ENCODE measurements around the gene SPON1. TPM values are rescaled to one million over a fixed set of nuclear protein-coding genes. Genes with fewer than 3 reads are reported as not detected.
"Not testable (repeated sequence)": the region's sequence is repeated elsewhere in the genome, so short reads cannot be mapped to it uniquely, and the experiment has no call there.

The SPON1 gene
- total RNA-seq, 2 donors from 2014 or later: 9.3 to 26.7 TPM

GRCh38 chr11:14026961-14027360 is 64.4 kb downstream of the SPON1 start:
- TF ChIP-seq CTCF (IDR thresholded peaks at IDR 0.05) (no peak), POLR2A (IDR thresholded peaks at IDR 0.05) (no peak)
- Histone ChIP-seq H3K36me3 (replicated peaks in 1 of 2; ENCODE audit: insufficient read depth in 1 of 2, low read depth in 2 of 2) (no peaks in the 10 kb centered on the region), H3K4me3 (no peak overlapping the region), H3K27ac (no peak overlapping the region), H3K9me3 (no peaks in the 10 kb centered on the region), H3K4me1 (no peaks in the 10 kb centered on the region), H3K27me3 (no peaks in the 10 kb centered on the region)
- peak in 2 of 4 donors; percentile 6 to 7 for DNase-seq
- whole genome bisulfite sequencing, 2 donors: 54 to 57% methylated on average over 6 of the region's 6 CpGs
- intact Hi-C loops (cut with DNase I): no loop called here
- ATAC-seq: peak; percentile 49

DNA sequence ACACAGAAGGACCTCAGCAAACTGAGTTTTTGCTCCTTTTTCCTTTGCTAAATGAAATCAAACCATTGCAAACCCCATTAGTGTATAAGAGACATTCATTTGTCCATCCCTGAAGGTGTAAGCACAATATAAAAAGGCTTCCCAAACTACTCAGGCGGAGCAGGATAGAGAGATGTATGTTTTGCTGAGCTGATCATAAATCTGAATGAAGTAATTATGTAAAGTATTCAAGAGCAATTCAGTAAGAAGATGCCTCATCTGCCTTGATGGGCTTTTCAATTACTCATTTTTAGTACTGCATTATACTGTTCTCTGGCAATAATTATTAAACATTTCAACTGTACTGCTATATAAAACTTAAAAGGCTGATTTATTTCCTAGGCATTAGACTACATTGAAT is 65.0 kb downstream of the SPON1 start:
- WGBS, 2 donors: 87 to 89% methylated on average over 1 of the region's 1 CpG
- H3K27ac ChIP-seq: no peak overlapping the region
- intact Hi-C loops (cut with DNase I): no loop called here

GRCh38 chr11:14029440-14029839 is 66.9 kb downstream of the SPON1 start:
- intact Hi-C loops (cut with DNase I): no loop called here
- Histone ChIP-seq H3K4me1 (no peaks in the 10 kb centered on the region), H3K36me3 (replicated peaks in 1 of 2; ENCODE audit: insufficient read depth in 1 of 2, low read depth in 2 of 2) (no peaks in the 10 kb centered on the region), H3K27ac (no peak overlapping the region), H3K9me3 (no peaks in the 10 kb centered on the region), H3K27me3 (no peaks in the 10 kb centered on the region), H3K4me3 (no peak overlapping the region)
- TF ChIP-seq CTCF (IDR thresholded peaks at IDR 0.05): no peak
- TF ChIP-seq POLR2A (IDR thresholded peaks at IDR 0.05): no peak
- ATAC-seq (no peak), DNase-seq (no peak)
- WGBS, 2 donors: 41 to 46% methylated on average over 4 of the region's 4 CpGs

More for the DNA sequence above, 65.0 kb downstream of the SPON1 start:
- Histone ChIP-seq H3K36me3 (replicated peaks in 1 of 2; ENCODE audit: insufficient read depth in 1 of 2, low read depth in 2 of 2) (no peaks in the 10 kb centered on the region), H3K27me3 (no peaks in the 10 kb centered on the region), H3K9me3 (no peaks in the 10 kb centered on the region), H3K4me1 (no peaks in the 10 kb centered on the region), H3K4me3 (no peak overlapping the region)
- DNase-seq: no peak
- no peak for ATAC-seq
- TF ChIP-seq CTCF (IDR thresholded peaks at IDR 0.05) (no peak), POLR2A (IDR thresholded peaks at IDR 0.05) (no peak)

DNA sequence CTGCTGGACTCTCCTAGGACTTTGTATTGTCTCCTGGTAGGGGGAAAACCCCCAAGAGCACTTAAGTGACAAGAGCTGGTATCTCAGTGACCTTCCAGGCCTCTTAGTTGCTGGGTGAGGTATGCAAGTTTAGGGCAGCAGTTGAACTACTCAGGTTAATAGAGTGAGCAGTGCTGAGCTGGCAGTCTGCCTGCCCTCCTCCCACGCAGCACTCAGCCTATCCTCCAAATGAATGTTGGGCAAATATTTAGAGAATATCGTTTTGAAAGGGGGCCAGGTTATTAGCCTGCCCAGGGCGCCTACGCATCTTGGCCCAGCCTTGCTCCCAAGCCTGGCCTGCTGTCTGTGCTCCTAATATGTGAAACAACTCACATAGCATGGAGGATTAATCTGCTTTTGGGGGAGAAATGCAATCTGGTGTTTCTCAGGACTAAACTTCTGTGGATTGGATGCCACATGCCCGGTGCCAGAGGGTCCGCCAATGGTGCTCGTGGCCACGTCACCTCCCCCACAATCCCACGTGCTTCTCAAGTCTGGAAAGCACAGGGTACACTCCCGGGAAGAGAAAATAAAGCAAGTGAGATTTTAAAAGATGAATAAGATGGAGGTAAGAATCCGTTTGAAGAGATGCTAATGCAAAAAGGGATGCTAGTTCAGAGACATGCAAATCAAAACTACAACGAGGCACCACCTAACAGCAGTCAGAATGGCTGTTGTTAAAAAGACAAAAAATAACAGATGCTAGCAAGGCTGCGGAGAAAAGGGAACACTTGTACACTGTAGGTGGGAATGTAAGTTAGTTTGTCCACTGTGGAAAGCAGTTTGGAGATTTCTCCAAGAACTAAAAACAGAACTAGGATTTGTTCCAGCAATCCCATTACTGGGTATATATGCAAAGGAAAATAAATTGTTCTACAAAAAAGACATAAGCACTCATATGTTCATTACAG is 67.7 kb downstream of the SPON1 start:
- H3K4me3 ChIP-seq: no peak overlapping the region
- no peaks in the 10 kb centered on the region for H3K9me3 ChIP-seq
- ATAC-seq (peak; percentile 69), DNase-seq (peak; percentile 50 to 73 (median 66))
- H3K36me3 ChIP-seq (replicated peaks in 1 of 2; ENCODE audit: insufficient read depth in 1 of 2, low read depth in 2 of 2): no peaks in the 10 kb centered on the region
- no peaks in the 10 kb centered on the region for H3K4me1 ChIP-seq
- H3K27ac ChIP-seq: no peak overlapping the region
- H3K27me3 ChIP-seq: no peaks in the 10 kb centered on the region
- TF ChIP-seq POLR2A (IDR thresholded peaks at IDR 0.05): no peak
- no peak for TF ChIP-seq CTCF (IDR thresholded peaks at IDR 0.05)
- intact Hi-C loops (cut with DNase I): no loop called here
- WGBS, 2 donors: 32 to 47% methylated on average over 13 of the region's 13 CpGs

GRCh38 chr11:14035526-14035925 is 73.0 kb downstream of the SPON1 start:
- 83 to 88% methylated on average over 2 of the region's 2 CpGs for WGBS, 2 donors
- intact Hi-C loops (cut with DNase I): not testable (repeated sequence)

More at GRCh38 chr11:14035526-14035925, 73.0 kb downstream of the SPON1 start:
- not testable (repeated sequence) for H3K9me3 ChIP-seq; H3K36me3 ChIP-seq (replicated peaks in 1 of 2; ENCODE audit: insufficient read depth in 1 of 2, low read depth in 2 of 2); H3K4me1 ChIP-seq; ATAC-seq; H3K27ac ChIP-seq; H3K4me3 ChIP-seq; H3K27me3 ChIP-seq; DNase-seq
